Stimulated activated CD8-positive, alpha-beta memory T cell treated with anti-CD3 and anti-CD28 coated beads, Interleukin-12 subunit alpha, Interleukin-12 subunit beta, amount 100 ng/mL, for 4 hours (primary cell): Measurements from ENCODE around the gene GET4.
"Not testable (repeated sequence)": the region's sequence is repeated elsewhere in the genome, so short reads cannot be mapped to it uniquely, and the experiment has no call there.

Experiments
- DNase-seq: peaks from one replicate; pipeline ENCODE4 v3.0.0-alpha.2; 2020; ENCODE audit warnings: low read depth

GET4 gene

DNA sequence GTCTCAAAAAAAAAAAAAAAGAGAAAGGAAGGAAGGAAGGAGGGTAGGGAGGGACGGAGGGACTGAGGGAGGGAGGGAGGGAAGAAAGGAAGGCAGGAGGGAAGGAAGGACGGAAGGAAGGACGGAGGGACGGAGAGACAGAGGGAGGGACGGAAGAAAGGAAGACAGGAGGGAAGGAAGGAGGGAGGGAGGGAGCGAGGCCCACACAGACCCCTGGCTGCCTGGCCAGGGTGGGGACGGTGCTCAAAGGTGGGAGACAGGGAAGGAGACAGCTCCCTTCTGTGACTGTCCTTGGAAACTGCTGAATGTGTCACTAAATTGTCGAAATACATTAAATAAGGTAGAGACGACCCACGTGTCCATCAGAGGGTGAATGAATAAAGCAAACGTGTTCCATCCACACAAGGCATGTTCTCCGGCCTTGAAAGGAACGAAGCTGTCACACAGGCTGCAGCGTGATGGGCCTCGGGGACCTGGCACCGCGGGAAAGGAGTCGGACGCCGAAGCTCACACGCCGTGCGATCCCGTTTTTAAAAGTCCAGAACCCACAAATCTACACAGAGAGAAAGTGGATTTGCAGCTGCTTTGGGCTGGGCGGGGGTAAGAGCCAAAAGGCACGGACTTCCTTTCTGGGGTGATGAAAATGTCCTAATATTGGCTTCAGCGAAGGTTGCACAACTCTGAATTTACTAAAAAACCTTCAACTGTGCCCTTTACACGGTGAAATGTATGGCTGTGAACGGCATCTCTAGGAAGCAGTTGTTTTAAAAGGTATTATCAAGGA is 54.8 kb downstream of the GET4 start:
- DNase-seq: no peak

- no peak for DNase-seq
Measured at GRCh38 chr7:931871-932650, 55.7 kb downstream of the GET4 start.

- no peak for DNase-seq
Measured at GRCh38 chr7:932651-932975, 56.3 kb downstream of the GET4 start.

DNA sequence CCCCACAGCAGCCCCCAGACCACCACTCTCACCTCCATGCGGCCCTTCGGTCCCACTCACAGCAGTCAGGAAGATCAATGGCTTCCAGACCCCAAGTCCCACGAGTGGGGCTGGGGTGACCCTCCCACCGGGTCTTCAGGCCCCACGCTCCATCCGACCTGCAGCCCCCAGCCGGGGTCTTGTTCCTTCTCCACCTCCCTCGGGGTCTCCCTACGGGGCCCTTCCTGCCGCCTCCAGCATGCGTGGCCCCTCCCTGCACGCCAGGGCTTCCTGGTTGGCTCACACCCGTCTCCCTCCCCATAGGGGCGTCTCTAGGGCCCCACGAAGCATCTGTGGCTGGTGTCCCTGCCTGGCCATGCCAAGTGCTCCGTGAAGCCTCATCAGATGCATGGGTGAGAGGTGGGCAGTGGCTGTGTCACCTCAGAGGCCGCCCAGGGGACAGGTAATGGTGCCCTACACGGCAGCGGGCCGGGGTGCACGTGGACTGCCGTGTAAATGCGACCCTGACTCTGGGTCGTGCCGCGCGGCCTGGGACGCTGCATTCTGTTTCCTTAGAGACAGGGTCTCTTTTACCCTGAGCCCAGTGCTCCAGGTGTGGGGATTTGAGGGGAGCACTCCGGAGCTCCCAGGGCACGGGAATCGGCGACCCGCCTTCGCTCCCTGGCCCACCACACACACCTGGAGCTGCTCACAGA is 58.3 kb downstream of the GET4 start:
- no peak for DNase-seq

DNA sequence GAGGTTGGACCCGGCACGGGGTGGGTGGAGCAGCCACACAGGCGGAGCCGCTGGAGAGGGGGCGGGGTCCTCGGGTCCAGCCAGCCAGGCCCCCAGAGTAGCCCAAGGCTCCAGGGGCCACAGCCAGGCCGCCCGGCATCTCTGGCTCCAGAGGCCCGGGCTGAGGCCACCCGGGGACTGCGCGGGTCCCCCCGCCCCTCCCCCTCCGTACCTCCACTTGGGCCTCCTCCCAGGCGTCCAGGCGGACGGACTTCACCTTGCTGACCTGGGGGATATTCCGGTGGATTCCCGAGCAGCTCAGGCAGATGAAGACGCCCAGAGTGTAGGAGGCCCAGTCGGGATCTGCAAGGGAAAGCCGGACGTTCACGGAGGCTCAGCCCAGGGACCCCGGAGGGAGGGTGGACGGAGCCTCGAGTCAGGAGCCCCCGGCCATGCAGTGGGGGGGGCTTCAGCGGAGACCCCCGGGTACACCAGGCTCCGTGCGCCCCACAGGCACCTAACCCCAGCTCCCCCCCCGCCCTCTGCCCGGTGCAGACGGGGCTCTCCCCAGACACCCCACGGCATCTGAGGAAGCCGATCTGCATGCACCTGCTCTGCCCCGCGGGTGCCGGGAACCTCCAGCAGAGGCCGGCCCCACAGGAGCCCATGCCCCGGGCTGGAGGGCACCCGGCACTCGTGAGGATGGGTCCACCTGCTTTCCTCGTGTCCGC is 59.0 kb downstream of the GET4 start:
- DNase-seq: no peak

GRCh38 chr7:935874-936385 is 59.6 kb downstream of the GET4 start:
- DNase-seq: no peak

DNA sequence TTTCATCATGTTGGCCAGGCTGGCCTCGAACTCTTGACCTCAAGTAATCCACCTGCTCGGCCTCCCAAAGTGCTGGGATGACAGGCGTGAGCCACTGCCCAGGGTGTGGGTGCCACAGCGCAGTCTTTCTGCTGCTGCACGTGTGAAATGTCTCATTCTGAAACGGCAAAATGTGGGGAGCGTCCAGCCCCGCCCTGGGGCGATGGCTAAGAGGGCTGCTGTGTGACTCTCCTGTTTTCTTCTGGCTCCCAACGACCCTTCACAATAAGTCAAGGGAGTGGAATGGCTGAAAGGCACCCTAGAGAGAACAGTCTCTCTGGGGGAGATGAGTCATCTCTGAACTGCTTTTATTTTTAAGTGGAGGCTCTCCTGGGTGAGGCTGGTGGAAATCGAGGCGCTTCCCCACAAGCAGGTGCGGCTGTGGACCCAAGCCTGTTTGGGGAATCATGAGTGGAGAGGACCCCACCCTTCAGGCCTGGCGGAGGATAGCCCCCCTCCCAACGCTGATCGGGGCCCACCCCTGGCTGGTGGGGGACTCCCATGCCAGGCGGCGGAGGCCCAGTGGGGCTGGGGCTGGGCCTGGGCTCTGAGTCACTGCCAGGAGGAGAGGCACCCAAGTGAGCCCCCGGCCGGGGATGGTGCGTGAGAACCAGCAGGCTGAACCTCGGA is 60.2 kb downstream of the GET4 start:
- no peak for DNase-seq

GRCh38 chr7:937856-938484 is 61.6 kb downstream of the GET4 start:
- no peak for DNase-seq

DNA sequence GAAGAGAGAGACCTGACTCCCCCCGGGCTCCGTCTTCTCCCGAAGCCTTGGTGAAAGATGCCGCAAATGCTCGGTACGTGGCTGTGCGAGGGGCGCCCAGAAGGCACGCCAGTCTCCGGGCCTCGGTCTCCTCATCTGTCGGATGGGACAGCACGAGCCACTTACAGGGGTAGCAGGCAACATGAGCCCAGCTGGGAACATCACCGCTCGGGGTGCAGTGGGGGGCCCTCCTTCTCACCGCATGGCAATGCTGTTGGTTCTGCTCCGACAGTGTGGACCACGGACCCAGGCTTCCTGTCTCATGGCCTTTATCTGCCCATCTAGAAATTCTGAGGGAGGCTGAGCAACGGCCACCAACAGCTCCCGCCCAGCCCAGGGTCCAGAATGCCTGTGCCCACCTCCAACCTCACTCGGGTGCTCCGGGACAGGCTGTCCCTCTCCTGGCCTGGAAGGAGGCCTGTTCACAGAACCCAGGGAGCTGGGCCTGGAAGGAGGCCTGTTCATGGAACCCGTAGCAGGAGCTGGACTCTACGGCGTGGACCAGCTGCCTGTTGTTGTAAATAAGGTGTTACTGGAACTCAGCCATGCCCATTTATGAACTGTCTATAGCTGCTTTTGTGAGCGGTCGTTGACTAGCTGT is 62.3 kb downstream of the GET4 start:
- DNase-seq: no peak

- DNase-seq: no peak
Measured at GRCh38 chr7:939843-940242, 63.5 kb downstream of the GET4 start.

DNA sequence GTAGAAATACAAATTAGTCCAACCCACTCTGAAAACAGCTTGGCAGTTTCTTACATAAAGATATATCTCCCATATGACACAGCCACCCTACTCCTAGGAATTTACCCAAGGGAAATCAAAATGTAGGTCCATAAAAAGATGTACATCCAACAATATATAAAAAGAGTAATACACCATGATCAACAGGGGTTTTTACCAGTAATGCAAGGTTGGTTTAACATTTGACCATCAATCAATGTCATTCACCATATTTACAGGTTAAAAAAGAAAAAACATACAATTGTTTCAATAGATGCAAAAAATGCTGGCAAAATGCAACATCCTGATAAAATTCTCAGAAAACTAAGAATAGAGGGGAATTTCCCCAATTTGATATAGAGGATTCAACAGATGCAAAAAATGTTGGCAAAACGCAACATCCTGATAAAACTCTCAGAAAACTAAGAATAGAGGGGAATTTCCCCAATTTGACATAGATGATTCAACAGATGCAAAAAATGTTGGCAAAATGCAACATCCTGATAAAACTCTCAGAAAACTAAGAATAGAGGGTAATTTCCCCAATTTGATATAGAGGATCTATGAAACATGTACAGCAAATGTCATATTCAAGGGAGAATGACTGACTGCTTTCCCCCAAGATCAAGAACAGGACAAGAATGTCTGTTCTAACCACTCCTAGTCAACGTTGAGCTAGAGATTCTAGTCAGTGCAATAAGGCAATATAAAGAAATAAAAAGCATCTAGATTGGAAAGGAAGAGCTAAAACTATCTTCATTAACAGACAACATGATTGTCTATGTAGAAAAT is 64.5 kb downstream of the GET4 start:
- DNase-seq: no peak

DNA sequence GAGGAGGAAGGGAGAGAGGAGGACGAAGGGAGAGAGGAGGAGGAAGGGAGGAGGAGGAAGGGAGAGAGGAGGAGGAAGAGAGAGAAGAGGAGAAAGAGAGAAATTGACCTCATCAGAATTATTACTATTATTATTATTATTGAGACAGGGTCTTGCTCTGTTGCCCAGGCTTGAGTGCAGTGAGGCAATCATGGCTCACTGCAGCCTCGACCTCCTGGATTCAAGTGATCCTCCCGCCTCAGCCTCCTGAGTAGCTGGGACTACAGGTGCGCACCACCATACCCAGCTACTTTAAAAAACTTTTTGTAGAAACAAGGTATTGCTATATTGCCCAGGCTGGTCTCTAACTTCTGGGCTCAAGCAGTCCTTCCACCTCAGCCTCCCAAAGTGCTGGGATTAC is 67.4 kb downstream of the GET4 start:
- not testable (repeated sequence) for DNase-seq

GRCh38 chr7:944744-945143 is 68.4 kb downstream of the GET4 start:
- DNase-seq: no peak

DNA sequence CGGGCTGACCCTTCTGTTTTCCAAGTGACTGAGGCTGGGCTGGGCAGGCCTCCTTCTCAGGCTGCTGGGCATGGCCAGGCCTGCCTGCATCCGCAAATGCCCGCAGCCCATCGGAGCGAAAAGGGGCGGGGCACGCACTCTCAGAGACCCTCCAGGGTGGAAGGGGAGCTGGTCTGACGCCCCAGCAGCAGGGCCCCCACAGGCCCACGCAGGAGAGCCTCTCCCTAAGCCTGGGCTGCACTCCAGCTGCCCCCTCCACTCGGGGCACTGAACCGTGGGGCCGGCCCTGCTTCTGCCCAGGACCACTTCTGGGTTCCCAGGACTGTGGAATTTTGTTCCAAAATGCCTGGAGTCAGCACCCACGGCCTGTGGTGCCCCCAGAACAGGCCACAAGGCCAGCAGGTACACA is 68.8 kb downstream of the GET4 start:
- no peak for DNase-seq

GRCh38 chr7:945556-946255 is 69.4 kb downstream of the GET4 start:
- DNase-seq: no peak
